ENCODE measurements around the gene LDLRAD4. TPM values are rescaled to one million over a fixed set of nuclear protein-coding genes. Genes with fewer than 3 reads are reported as not detected.

LDLRAD4 gene
- total RNA-seq, 1 experiment from 2014 or later, result 3.6 TPM

DNA sequence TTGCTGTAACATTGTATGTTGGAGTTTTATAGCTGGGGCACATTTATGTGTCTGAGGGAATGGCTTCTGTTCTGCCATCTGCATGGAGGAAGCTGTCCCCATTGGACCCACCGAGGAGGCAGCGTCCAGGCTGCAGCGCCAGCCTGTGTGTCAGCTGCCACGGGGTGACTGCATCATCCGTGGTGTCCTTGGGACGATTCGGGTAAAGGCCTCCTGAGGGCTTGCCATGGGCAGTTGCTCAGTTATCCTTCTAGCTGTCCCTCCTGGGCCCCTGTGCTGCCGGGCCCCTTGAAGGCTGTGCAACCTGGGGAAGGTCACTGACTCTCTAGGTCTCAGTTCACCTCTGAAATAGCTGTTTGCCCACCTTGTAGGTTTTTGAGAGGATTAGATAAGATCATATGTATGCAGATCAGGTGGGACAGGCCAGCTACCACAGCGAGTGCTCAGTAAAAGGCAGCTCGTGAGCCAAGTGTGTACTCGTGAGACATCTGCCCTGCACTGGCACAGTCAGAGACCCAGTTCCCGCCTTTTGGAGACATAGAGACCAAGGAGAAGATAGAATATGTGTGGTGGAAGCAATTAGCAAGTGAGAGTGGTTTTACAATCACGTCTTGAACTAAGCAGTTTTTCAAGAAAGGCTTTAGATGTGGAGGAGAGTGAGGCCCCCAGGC, 10.6 kb downstream of the LDLRAD4 start:
- Histone ChIP-seq H3K9me3 (ENCODE audit: low read depth, low read length, poor library complexity, severe bottlenecking) (no peaks in the 10 kb centered on the region), H3K27me3 (replicated peaks; ENCODE audit: insufficient read depth, low read depth, low read length, poor library complexity) (no peaks in the 10 kb centered on the region), H3K4me1 (ENCODE audit: insufficient read depth, low read length, poor library complexity, severe bottlenecking) (no peaks in the 10 kb centered on the region), H3K36me3 (ENCODE audit: insufficient read depth, low read length, poor library complexity, severe bottlenecking) (no peaks in the 10 kb centered on the region), H3K27ac (ENCODE audit: low read depth, low read length, poor library complexity, severe bottlenecking) (no peak overlapping the region), H3K4me3 (ENCODE audit: low read depth, low read length, poor library complexity, severe bottlenecking) (no peak overlapping the region)
- intact Hi-C loops (cut with micrococcal nuclease; ENCODE audit: unreplicated experiment), result no loop called here
- DNase-seq (ENCODE audit: low spot score), result no peak
- ChIA-PET POLR2A (ENCODE audit: low non-redundant PET) (no interaction called here), CTCF (no interaction called here)
- no TSS peak for BruUV-seq (replicated peaks)
- TF ChIP-seq EZH2 (IDR thresholded peaks at IDR 0.05; ENCODE audit: borderline replicate concordance, low read depth, low read length, poor library complexity, severe bottlenecking), result no peak
- TF ChIP-seq, protein P1, sequence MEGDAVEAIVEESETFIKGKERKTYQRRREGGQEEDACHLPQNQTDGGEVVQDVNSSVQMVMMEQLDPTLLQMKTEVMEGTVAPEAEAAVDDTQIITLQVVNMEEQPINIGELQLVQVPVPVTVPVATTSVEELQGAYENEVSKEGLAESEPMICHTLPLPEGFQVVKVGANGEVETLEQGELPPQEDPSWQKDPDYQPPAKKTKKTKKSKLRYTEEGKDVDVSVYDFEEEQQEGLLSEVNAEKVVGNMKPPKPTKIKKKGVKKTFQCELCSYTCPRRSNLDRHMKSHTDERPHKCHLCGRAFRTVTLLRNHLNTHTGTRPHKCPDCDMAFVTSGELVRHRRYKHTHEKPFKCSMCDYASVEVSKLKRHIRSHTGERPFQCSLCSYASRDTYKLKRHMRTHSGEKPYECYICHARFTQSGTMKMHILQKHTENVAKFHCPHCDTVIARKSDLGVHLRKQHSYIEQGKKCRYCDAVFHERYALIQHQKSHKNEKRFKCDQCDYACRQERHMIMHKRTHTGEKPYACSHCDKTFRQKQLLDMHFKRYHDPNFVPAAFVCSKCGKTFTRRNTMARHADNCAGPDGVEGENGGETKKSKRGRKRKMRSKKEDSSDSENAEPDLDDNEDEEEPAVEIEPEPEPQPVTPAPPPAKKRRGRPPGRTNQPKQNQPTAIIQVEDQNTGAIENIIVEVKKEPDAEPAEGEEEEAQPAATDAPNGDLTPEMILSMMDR (conservative IDR thresholded peaks at IDR 0.05; ENCODE audit: low read depth, low read length), result no peak

DNA sequence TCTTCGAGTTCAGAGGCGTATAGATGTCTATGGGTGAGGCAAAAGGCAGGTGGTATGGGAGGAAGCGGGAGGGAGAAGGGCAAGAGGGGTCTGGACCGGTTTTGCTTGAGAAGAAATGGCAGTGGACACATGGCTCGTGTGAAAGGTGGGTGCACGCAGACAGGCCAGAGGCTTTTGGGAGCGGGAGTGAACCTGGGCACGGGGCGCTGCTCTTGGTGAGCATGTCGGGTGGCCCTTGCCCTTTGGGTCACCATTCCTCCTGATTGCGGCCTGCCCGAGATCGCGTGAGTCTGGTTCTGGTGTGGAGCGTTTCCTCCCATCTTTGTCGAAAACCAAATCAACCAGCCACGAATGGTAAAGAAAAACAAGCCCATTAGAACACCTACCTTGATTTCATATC, 12.6 kb downstream of the LDLRAD4 start:
- BruUV-seq (replicated peaks), result no TSS peak
- Histone ChIP-seq H3K4me3 (ENCODE audit: low read depth, low read length, poor library complexity, severe bottlenecking) (no peak overlapping the region), H3K27me3 (replicated peaks; ENCODE audit: insufficient read depth, low read depth, low read length, poor library complexity) (peaks cover 6% of the 10 kb centered on the region), H3K27ac (ENCODE audit: low read depth, low read length, poor library complexity, severe bottlenecking) (no peak overlapping the region), H3K4me1 (ENCODE audit: insufficient read depth, low read length, poor library complexity, severe bottlenecking) (no peaks in the 10 kb centered on the region), H3K9me3 (ENCODE audit: low read depth, low read length, poor library complexity, severe bottlenecking) (no peaks in the 10 kb centered on the region), H3K36me3 (ENCODE audit: insufficient read depth, low read length, poor library complexity, severe bottlenecking) (no peaks in the 10 kb centered on the region)
- CTCF ChIA-PET, result no interaction called here
- intact Hi-C loops (cut with micrococcal nuclease; ENCODE audit: unreplicated experiment), result no loop called here
- POLR2A ChIA-PET (ENCODE audit: low non-redundant PET), result no interaction called here
- no peak for DNase-seq (ENCODE audit: low spot score)
- TF ChIP-seq, protein P1 (conservative IDR thresholded peaks at IDR 0.05; ENCODE audit: low read depth, low read length), result no peak
- no peak for TF ChIP-seq EZH2 (IDR thresholded peaks at IDR 0.05; ENCODE audit: borderline replicate concordance, low read depth, low read length, poor library complexity, severe bottlenecking)

GRCh38 chr18:13232086-13232917, 13.7 kb downstream of the LDLRAD4 start:
- H3K27me3 ChIP-seq (replicated peaks; ENCODE audit: insufficient read depth, low read depth, low read length, poor library complexity), result peaks cover 6% of the 10 kb centered on the region
- H3K4me3 ChIP-seq (ENCODE audit: low read depth, low read length, poor library complexity, severe bottlenecking), result no peak overlapping the region
- H3K9me3 ChIP-seq (ENCODE audit: low read depth, low read length, poor library complexity, severe bottlenecking), result no peaks in the 10 kb centered on the region
- intact Hi-C loops (cut with micrococcal nuclease; ENCODE audit: unreplicated experiment), result no loop called here
- no peaks in the 10 kb centered on the region for H3K36me3 ChIP-seq (ENCODE audit: insufficient read depth, low read length, poor library complexity, severe bottlenecking)
- DNase-seq (ENCODE audit: low spot score), result no peak
- CTCF ChIA-PET, result no interaction called here
- H3K27ac ChIP-seq (ENCODE audit: low read depth, low read length, poor library complexity, severe bottlenecking), result no peak overlapping the region
- no TSS peak for BruUV-seq (replicated peaks)
- POLR2A ChIA-PET (ENCODE audit: low non-redundant PET), result no interaction called here
- H3K4me1 ChIP-seq (ENCODE audit: insufficient read depth, low read length, poor library complexity, severe bottlenecking), result no peaks in the 10 kb centered on the region
- TF ChIP-seq, protein P1 (conservative IDR thresholded peaks at IDR 0.05; ENCODE audit: low read depth, low read length), result no peak
- no peak for TF ChIP-seq EZH2 (IDR thresholded peaks at IDR 0.05; ENCODE audit: borderline replicate concordance, low read depth, low read length, poor library complexity, severe bottlenecking)

Measured in A673 (cell line).